Posterior vena cava (tissue), 2 donors: ENCODE measurements around the gene CAMK1D. TPM values are rescaled to one million over a fixed set of nuclear protein-coding genes. Genes with fewer than 3 reads are reported as not detected.

Source experiments
- DNase-seq: peaks from one replicate; pipeline ENCODE4 v3.0.0-alpha.2; 2020; ENCODE audit warnings: low spot score
- intact Hi-C, 2 donors: fragments of 100-400 bp; cut with DNase I; formaldehyde crosslinking; loops; one replicate each; pipeline versions ENCODE4 v1.14.1 to v1.14.2; 2022 to 2023
- total RNA-seq, 2 donors: library from RNA; stranded (reverse); fragmentation: NEBNext Ultra II Directional; extraction: Animal tissue kit (Norgen Biotek cat#: 25700); gene quantifications; one replicate each; pipeline ENCODE4 v1.2.1, GENCODE V29; 2021
- donor health status: DM: yes; HTN: yes; CAD: no.
- donor health status: DM: yes; HTN: yes; CAD: no.

The CAMK1D gene
- total RNA-seq, 2 donors from 2014 or later = 12.2 to 17.8 TPM

- intact Hi-C loops = no loop called here
These were observed 243.6 kb downstream of the CAMK1D start for GRCh38 chr10:12592967-12593366.

DNA sequence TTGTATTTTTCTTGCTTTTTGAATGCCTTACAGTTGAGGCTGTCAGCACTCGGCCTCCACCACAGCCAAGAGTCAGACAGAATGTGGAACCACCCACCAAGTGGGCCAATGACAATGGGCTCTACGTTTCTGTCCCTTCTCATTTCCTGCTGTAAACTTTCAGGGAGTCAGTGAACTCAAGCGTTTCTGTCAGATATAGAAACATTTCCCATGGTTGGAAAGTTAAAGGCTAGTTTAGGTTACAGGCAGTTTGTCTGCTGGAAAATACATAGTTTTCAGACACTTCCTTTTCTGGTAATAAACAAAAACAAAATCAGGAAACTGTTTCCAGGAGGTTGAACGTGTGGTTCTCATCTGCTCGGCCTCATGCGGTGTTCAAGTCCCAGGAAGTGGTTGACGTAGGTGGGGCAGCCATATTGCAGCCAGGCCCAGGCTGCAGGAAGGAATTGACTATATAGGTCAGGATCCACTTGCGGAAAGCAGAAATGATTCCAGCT, 245.1 kb downstream of the CAMK1D start:
- no peak for DNase-seq
- intact Hi-C loops = no loop called here

More at GRCh38 chr10:12592967-12593366, 243.6 kb downstream of the CAMK1D start:
- DNase-seq = no peak

DNA sequence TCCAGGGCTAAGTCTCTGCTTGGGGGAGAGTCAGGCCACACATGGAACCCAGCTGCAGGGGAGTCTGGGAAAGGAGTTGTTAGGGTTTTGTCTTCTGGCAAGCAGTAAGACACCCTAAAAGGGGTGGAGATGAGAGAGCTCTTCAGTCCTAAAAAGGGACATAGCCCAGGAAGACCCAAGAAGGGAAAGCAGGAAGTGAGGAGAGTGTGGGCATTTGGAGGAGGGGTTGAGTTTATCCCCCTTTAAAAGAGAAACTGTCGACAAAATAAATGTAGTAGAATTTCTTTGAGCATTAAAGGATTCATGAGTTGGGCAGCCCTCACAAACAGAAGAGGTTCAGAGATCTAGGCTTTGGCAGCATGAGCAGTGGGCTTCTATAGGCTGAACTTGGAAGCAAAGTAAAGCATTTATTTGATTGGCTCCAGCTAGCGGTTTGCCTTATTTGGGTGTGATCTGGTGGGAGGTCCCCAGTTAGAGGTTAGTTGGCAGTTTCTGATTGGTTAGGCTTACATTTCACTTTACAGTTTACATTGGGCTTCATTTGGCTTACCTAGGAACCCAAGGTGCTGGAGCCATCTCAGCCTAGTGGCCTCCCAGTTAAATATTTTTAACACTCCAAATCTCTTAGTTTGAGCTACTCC, 246.7 kb downstream of the CAMK1D start:
- DNase-seq = no peak

GRCh38 chr10:12597176-12597575, 247.8 kb downstream of the CAMK1D start:
- intact Hi-C loops = no loop called here
- no peak for DNase-seq

More for the DNA sequence above, 246.7 kb downstream of the CAMK1D start:
- intact Hi-C loops = no loop called here

GRCh38 chr10:12597788-12598765, 248.7 kb downstream of the CAMK1D start:
- no peak for DNase-seq
- intact Hi-C loops = no loop called here

- DNase-seq = no peak
- intact Hi-C loops = no loop called here
These were observed 251.3 kb downstream of the CAMK1D start for GRCh38 chr10:12600652-12601051.

- no peak for DNase-seq
- intact Hi-C loops = no loop called here
These were observed 253.2 kb downstream of the CAMK1D start for GRCh38 chr10:12602521-12602920.

- intact Hi-C loops = no loop called here
- DNase-seq = no peak
These were observed 254.6 kb downstream of the CAMK1D start for GRCh38 chr10:12603766-12604470.

GRCh38 chr10:12605580-12606405, 256.4 kb downstream of the CAMK1D start:
- peak; percentile 88 for DNase-seq

GRCh38 chr10:12606461-12606860, 257.1 kb downstream of the CAMK1D start:
- intact Hi-C loops = no loop called here
- no peak for DNase-seq

More at GRCh38 chr10:12605580-12606405, 256.4 kb downstream of the CAMK1D start:
- intact Hi-C loops = no loop called here

DNA sequence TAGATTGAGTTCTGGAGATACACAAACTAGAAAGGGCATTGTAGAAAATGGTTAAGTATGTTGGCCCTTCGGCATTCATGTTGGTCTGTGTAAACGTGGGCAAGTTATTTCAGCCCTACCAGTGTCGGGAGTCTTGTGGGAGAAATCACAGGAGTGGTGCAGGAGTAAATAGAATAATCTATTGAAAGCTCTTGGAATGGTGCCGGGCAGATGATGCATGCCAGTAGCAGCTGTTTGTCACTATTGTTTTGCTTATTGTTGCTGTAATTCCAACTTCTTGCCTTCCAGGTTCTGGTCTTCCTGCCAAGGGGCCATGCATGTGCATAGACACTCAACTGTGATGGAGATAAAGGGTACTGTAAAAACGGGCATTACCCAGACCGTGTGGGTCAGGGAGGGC, 259.4 kb downstream of the CAMK1D start:
- DNase-seq = no peak
- intact Hi-C loops = no loop called here

DNA sequence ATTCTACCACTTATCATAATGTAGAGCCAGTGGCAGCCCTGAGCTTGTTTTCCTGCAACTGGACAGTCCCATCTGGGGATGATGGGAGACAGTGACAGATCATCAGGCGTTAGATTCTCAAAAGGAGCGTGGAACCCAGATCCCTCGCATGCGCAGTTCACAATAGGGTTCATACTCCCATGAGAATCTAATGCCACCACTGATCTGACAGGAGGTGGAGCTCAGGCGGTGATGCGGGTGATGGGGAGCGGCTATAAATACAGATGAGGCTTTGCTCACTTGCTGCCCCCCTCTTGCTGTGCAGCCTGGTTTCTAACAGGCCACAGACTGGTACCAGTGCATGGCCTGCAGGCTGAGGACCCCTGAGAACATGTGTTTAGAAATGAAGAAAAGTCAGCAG, 260.1 kb downstream of the CAMK1D start:
- intact Hi-C loops = no loop called here
- DNase-seq = no peak

- no peak for DNase-seq
- intact Hi-C loops = no loop called here
These were observed 263.8 kb downstream of the CAMK1D start for GRCh38 chr10:12613136-12613535.

DNA sequence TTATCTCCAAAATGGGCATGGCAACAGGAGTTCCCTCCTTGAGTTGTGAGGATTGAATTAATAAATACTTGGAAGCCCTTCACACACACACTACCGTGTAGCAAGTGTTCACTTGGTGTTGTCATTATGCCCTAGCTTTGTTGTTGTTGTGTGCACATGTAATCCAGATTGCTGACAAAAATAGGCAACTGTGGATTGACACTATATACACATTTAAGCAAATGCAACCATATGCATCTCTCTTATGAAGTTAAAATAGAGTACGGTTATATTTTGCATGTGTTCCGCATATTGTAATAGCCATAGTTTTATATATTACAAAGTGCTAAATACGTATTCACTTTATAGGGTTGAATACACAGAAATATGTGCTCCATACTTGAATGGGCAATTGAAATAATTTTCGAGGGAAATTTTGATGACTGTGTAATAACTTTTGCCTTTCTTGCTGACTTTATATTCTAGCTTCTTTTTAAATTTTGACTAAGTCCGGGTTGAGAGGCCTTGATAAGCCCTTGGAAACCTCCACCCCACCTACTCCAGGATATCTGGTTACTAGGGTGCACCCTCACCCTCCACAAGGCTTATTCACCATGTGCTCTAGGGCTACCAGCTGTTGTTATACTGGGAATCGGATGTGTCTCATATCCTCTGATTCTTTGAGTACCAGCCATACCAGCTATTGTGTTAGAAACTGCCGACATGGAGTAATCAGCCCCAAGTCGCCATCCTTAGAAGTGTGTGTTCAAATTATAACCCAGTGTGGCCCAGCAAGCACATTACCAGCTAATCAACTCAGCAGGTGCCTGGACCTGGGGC, 265.0 kb downstream of the CAMK1D start:
- intact Hi-C loops = no loop called here
- DNase-seq = no peak

DNA sequence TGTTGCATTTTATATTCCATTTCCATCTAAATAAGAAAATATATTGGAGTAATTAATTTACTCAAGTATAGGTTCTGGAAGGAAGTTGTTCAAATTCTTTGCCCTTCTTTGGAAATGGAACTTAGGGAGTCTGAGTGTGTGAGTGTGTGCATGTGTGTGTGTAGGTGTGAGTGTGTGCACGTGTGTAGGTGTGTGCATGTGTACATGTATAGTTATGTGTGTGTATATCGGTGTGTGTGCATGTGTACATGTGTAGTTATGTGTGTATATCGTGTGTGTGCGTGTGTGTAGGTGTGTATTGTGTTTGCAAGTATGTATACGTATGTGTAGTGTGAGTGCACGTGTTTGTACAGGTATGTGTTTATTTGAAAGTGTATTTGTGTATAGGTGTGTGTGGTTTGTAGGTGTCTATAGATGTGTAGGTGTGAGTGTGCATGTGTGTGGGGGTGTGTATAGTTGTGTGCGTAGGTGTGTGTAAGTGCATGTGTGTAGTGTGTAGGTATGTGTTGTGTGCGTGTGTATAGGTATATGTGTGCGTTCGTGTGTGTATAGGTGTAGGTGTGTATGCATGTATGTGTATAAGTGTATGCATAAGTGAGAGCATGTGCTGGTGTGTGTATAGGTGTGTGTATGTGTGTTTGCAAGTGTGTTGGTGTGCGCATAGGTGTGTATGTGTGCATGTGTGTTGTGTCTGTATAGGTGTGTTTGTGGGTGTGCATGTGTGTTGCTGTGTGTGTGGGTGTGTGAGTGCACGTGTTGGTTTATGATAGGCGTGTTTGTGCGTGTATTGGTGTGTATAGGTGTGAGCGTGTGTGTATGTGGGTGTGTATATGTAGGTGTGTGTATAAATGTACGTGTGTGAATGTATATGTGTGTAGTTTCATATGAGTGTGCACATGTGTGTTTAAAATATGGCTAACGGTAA, 266.2 kb downstream of the CAMK1D start:
- DNase-seq = no peak
- intact Hi-C loops = no loop called here

GRCh38 chr10:12617191-12618175, 268.1 kb downstream of the CAMK1D start:
- DNase-seq = no peak
- intact Hi-C loops = no loop called here
